Stimulated activated CD4-positive, alpha-beta T cell treated with anti-CD3 and anti-CD28 coated beads, Interleukin-2, amount 100 ng/mL, for 24 hours (primary cell): ENCODE data around the gene CYP2A7.
A peak's percentile ranks its signal among the peaks of the same experiment; 100 is the strongest.
"Not testable (repeated sequence)": the region's sequence is repeated elsewhere in the genome, so short reads cannot be mapped to it uniquely, and the experiment has no call there.

Experiments
- DNase-seq, 2 donors: peaks; one replicate each; pipeline ENCODE4 v3.0.0-alpha.2; 2020

Gene CYP2A7, protein sequence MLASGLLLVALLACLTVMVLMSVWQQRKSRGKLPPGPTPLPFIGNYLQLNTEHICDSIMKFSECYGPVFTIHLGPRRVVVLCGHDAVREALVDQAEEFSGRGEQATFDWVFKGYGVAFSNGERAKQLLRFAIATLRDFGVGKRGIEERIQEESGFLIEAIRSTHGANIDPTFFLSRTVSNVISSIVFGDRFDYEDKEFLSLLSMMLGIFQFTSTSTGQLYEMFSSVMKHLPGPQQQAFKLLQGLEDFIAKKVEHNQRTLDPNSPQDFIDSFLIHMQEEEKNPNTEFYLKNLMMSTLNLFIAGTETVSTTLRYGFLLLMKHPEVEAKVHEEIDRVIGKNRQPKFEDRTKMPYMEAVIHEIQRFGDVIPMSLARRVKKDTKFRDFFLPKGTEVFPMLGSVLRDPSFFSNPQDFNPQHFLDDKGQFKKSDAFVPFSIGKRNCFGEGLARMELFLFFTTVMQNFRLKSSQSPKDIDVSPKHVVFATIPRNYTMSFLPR

DNA sequence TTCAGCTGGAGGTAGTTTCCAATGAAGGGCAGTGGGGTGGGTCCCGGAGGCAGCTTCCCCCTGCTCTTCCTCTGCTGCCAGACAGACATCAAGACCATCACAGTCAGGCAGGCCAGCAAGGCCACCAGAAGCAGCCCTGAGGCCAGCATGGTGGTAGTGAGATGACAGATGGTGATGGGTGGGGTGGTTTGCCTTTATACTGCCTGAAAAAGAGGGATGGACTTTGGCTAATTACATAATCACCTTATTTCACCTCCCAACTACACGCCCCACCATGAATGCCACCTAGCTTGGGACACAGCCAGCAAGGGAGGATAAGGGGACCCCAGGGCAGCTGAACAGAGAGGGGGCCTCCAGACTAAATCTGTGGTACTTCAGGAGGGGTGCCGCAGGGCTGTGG lies at the start of gene CYP2A7:
CYP2A7 (minus strand) TSS at position 170 of the 400 bp plus-strand sequence; CDS start at position 149, 21 bp downstream.
- not testable (repeated sequence) for DNase-seq

- DNase-seq = not testable (repeated sequence)
Measured at GRCh38 chr19:40930799-40931198, 48.8 kb upstream of the CYP2A7 start.

DNA sequence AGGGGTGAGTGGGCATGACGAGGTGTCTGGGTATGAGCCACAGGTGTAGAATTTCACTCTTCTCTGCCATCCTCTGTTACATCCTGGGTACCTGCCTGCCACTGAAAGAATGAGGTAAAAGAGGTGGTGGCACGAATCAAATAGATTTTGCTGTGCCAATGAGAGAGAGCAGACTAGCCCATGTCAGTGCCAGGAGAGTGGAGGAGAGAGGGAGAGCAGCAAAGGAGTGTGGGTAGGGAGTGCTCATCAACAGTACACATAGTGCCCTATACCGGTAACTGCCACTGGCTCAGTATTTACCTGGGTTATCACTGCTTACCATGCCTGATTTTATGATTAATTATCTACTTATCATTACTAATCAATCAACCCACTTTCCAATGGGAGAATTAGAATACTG lies 47.9 kb upstream of the CYP2A7 start:
- DNase-seq = not testable (repeated sequence)

DNA sequence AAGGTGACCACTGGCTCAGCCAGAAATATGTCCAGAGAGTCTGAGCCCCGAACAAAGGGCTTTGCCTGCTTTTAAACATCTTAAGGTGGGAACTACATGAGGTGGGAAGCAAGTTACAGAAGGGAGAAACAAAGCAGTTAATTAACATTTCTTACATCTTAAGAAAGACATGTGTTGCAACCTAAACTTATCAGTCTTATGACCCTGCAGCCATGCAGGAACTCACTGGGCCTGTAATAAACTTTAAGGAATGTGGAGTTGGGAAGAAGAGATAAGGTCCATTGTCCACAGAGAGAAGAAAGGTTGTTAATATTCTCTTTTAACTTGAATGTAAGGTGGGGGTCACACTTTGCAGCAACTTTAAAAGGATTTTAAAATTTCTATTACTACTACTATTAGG lies 46.8 kb upstream of the CYP2A7 start:
- no peak for DNase-seq

GRCh38 chr19:40927567-40927966 lies 45.5 kb upstream of the CYP2A7 start:
- no peak for DNase-seq

DNA sequence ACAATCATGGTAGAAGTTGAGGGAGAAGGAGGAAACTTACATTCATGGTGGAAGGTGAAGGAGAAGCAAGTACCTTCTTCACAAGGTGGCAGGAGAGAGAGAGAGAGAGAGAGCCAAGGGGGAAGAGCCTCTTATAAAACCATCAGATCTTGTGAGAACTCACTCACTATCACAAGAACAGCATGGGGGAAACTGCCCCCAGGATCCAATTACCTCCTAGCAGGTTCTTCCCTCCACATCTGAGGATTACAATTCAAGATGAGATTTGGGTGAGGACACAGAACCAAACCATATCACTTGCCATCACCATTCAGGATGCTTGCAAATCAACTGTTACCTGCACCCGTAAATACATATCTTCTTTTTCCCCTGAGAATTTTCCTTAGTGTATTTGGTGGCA lies 44.2 kb upstream of the CYP2A7 start:
- DNase-seq = not testable (repeated sequence)

DNA sequence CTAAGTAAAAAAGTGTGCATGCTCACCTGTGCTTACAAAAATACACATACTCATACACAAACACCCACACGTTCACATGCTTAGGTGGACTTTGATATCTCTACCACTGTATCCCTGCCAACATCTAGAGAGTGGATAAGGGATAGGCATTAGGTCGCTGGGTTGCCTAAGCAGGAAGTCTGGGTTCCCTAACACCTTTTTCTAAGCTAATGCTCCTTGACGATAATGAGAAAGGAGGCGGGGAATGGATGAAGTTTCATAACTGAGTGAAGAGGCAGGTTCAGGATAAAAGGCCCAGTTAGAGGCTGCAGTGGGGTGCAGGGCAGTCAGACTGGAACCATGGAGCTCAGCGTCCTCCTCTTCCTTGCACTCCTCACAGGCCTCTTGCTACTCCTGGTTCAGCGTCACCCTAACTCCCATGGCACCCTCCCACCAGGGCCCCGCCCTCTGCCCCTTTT lies 41.9 kb upstream of the CYP2A7 start:
- DNase-seq = no peak

GRCh38 chr19:40922237-40923160 lies 40.5 kb upstream of the CYP2A7 start:
- not testable (repeated sequence) for DNase-seq

DNA sequence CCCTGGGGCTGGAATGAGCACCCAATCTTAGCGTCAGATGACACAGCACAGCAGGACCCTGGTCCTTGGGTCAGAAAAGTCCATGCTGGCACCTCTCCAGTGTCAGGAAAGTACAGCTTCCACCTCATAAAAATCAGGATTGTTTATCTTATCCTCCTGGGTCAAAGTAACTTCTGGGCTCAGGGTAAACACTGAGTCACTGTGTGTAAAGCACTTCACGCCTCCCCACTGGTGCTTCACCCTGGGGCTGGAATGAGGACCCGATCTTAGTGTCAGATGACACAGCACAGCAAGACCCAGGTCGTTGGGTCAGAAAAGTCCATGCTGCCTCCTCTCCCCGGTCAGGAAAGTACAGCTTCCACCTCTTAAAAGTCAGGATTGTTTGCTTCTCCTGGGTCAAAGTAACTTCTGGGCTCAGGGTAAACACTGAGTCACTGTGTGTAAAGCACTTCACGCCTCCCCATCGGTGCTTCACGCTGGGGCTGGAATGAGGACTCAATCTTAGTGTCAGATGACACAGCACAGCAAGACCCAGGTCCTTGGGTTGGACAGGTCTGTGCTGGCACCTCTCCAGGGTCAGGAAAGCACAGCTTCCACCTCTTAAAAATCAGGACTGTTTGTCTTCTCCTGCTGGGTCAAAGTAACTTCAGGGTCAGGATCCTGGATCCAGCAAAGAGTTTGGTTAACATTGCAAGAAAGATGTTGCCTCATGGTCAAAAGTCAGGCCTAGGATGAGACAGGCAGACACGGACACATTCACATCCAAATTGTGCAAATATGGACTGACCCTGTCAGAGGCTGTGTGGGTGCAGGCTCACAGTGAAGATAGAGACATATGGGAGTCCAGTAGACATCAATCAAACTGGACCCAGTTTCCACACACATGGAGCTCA lies 39.2 kb upstream of the CYP2A7 start:
- DNase-seq = no peak

DNA sequence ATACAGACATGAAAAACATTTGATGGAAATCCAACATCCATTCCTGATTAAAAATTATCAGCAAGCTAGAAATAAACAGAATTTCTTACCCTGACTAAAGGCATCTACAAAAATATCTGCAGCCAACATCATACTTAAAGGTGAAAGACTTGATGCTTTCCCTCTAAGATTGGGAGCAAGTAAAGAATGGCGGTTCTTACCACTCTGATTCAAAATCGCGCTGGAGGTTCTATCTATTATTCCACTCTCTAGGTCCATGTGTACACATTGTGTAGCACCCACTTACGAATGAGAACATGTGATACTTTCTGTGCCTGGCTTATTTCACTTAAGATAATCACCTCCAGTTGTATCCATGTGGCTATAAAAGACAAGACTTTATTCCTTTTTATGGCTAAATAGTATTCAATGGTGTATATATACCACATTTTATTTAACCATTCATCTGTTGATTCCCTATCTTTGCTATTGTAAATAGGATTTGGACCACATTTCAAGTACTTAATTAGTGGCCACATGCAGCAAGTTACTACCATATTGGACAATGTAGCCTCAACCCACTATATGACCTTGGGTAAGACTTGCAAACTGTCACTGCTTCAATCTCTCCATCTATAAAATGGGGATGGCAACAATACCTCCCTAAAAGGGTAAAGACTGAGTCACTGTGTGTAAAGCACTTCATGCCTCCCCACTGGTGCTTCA lies 38.4 kb upstream of the CYP2A7 start:
- DNase-seq = no peak

GRCh38 chr19:40919530-40920299 lies 37.7 kb upstream of the CYP2A7 start:
- DNase-seq = not testable (repeated sequence)

- not testable (repeated sequence) for DNase-seq
Measured at GRCh38 chr19:40918303-40918702, 36.3 kb upstream of the CYP2A7 start.

- DNase-seq = peak in 1 of 2 donors; percentile 37
Measured at GRCh38 chr19:40908976-40909375, 26.9 kb upstream of the CYP2A7 start.

GRCh38 chr19:40907968-40908735 lies 26.1 kb upstream of the CYP2A7 start:
- peak; percentile 58 to 78 for DNase-seq

DNA sequence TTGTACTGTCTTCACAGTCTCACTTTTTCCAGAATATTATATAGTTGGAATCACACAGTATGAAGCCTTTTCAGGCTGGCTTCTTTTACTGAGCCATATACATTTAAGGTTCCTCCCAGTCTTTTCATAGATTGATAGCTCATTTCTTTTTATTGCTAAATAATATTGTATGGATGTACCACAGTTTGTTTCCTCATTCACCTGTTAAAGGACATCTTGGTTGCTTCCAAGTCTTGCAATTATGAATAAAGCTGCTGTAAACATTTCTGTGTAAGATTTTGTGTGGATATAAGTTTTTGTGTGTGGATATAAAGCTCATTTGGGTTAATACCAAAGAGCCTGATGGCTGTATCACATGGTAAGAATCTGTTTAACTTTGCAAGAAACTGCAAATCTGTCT lies 24.5 kb upstream of the CYP2A7 start:
- DNase-seq = no peak

DNA sequence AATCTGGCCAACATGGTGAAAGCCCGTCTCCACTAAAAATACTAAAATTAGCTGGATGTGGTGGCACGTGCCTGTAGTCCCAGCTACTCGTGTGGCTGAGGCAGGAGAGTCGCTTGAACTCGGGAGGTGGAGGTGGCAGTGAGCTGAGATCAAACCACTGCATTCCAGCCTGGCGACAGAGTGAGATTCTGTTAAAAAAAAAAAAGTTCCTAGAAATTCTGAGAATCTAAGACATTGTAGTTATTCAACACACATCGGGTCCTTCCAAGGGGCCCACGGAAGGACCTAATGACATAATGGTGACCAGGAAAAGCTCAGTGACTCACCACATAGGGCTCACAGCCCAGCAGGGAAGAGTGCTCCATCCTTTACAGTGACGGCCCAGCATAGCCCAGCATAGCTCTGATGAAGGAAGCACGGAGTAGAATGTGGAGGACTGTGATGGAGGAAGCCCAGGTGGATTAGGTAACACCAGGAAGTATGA lies 22.7 kb upstream of the CYP2A7 start:
- DNase-seq = not testable (repeated sequence)

GRCh38 chr19:40901975-40902750 lies 20.1 kb upstream of the CYP2A7 start:
- not testable (repeated sequence) for DNase-seq

DNA sequence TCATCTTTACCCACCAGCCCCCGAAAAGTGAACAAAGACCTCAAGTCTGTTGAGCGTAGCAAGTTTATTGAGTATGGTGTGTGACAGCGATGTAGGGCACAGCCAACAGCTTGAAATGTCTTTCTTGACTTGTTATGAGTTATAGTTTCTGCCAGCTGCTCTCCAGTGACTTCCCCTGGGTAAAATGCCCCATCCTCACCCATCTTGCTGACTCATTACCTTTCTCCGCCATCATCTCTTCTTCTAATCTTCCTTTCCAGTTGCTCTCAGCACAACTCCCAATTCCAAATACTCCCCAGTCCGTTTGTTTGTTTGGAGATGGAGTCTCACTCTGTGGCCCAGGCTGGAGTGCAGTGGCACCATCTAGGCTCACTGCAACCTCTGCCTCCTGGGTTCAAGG lies 18.5 kb upstream of the CYP2A7 start:
- not testable (repeated sequence) for DNase-seq

DNA sequence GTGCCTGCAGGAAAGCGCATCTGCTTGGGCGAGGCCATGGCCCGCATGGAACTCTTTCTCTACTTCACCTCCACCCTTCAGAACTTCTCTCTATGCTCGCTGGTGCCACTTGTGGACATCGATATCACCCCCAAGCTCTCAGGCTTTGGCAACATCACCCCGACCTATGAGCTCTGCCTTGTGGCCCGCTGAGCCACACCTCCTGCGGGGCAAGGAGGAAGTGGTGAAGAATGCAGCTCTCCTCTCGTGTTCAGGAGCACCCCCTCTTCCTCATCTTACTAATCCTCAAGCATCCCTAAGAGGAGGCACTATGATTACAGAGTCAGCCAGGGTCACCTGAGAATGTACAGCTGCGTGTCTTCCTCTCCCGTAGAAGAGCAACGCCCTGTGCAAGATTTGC lies 17.9 kb upstream of the CYP2A7 start:
- DNase-seq = not testable (repeated sequence)
